ENCODE data around the gene STEAP1.

STEAP1 gene

DNA sequence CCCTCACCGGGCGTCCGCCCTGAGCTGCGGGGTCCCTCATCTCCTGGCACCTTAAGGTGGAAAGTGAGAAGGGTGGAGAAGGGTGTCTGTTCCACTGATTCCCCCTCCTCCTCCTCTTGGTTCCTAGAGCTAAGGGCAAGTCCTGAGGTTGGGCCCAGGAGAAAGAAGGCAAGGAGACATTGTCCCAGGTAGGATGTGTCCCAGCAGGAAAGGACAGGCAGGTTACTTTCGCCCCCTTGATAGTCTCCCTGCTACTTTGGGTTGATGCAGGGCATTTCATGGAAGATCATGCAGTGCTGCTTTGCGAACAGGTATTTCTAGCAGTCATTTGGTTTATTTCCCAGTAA lies 57.9 kb downstream of the STEAP1 start:
- in situ Hi-C loops (cut with HindIII; ENCODE audit: low sequenced_read_pairs) = no loop called here
- TF ChIP-seq, protein P1, sequence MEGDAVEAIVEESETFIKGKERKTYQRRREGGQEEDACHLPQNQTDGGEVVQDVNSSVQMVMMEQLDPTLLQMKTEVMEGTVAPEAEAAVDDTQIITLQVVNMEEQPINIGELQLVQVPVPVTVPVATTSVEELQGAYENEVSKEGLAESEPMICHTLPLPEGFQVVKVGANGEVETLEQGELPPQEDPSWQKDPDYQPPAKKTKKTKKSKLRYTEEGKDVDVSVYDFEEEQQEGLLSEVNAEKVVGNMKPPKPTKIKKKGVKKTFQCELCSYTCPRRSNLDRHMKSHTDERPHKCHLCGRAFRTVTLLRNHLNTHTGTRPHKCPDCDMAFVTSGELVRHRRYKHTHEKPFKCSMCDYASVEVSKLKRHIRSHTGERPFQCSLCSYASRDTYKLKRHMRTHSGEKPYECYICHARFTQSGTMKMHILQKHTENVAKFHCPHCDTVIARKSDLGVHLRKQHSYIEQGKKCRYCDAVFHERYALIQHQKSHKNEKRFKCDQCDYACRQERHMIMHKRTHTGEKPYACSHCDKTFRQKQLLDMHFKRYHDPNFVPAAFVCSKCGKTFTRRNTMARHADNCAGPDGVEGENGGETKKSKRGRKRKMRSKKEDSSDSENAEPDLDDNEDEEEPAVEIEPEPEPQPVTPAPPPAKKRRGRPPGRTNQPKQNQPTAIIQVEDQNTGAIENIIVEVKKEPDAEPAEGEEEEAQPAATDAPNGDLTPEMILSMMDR (IDR thresholded peaks at IDR 0.05; ENCODE audit: low read depth, low read length) = no peak
- DNase-seq (ENCODE audit: low read depth, low spot score) = peak; percentile 12
- H3K4me3 ChIP-seq (ENCODE audit: low read depth, low read length) = peak overlapping the region; percentile 47

DNA sequence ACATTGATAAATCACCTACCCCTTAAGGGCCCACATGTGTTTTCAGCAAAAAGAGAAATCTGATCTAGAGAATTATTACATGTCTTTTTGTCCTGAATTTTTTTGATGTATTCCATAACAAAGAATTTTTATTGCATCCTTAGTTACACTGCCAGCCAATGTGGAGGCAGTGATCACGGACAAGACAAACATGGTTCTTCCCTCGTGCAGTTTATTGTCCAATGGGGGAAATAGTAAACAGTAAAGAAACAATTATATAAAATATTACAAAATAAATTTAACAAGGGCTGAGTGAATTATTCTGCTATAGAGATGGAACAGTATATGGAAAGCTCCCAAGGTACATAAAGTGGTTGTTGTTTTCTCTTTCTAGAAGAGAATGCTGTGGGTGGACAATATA lies 59.3 kb downstream of the STEAP1 start:
- TF ChIP-seq, protein P1 (IDR thresholded peaks at IDR 0.05; ENCODE audit: low read depth, low read length) = no peak
- in situ Hi-C loops (cut with HindIII; ENCODE audit: low sequenced_read_pairs) = no loop called here
- H3K4me3 ChIP-seq (ENCODE audit: low read depth, low read length) = no peak overlapping the region
- DNase-seq (ENCODE audit: low read depth, low spot score) = no peak
